ENCODE results near the gene ZNF638. TPM values are rescaled to one million over a fixed set of nuclear protein-coding genes. Genes with fewer than 3 reads are reported as not detected.

The ZNF638 gene
- total RNA-seq, 6 experiments from 2014 or later: 41.8 to 65.8 (median 61.5) TPM

GRCh38 chr2:71451705-71452104, 120.1 kb downstream of the ZNF638 start:
- Histone ChIP-seq H3K9me3 (no peaks in the 10 kb centered on the region), H3K4me3 (no peak overlapping the region), H3K4me1 (peaks cover 0 to 36% (median 12%) of the 10 kb centered on the region in 4 donors), H3K27ac (peak overlapping the region in 1 of 3 donors; percentile 38), H3K27me3 (no peaks in the 10 kb centered on the region), H3K36me3 (no peaks in the 10 kb centered on the region)
- no peak for TF ChIP-seq CTCF (IDR thresholded peaks at IDR 0.05)
- DNase-seq (no peak), ATAC-seq (no peak)
- intact Hi-C loops (cut with DNase I): no loop called here
- WGBS (ENCODE audit: insufficient coverage, low coverage, low lambda C conversion rate, missing lambda C conversion rate): 90% methylated on average over 4 of the region's 4 CpGs

- Histone ChIP-seq H3K9me3 (no peaks in the 10 kb centered on the region), H3K27ac (peak overlapping the region in 1 of 3 donors; percentile 60), H3K27me3 (no peaks in the 10 kb centered on the region), H3K36me3 (no peaks in the 10 kb centered on the region), H3K4me3 (no peak overlapping the region), H3K4me1 (peaks cover 0 to 44% (median 15%) of the 10 kb centered on the region in 4 donors)
- intact Hi-C loops (cut with DNase I): no loop called here
- ATAC-seq (peak; percentile 3 to 59 (median 8)), DNase-seq (peak in 2 of 3 donors; percentile 62 to 72)
- WGBS (ENCODE audit: insufficient coverage, low coverage, low lambda C conversion rate, missing lambda C conversion rate): 40% methylated on average over 2 of the region's 2 CpGs
- TF ChIP-seq CTCF (IDR thresholded peaks at IDR 0.05): peak in 2 of 4 donors; percentile 14 to 22
- TF ChIP-seq POLR2A (IDR thresholded peaks at IDR 0.05): no peak
These were observed 121.0 kb downstream of the ZNF638 start for GRCh38 chr2:71452565-71452964.

GRCh38 chr2:71453404-71454220, 122.0 kb downstream of the ZNF638 start, which contains the start of gene DYSF:
DYSF (plus strand) TSS chr2:71453561.
- peak within 1 kb of the TSS; percentile 62 to 77 (median 66) for H3K4me3 ChIP-seq
- peak; percentile 79 to 89 (median 89) for DNase-seq
- no peaks in the 10 kb centered on the region for H3K36me3 ChIP-seq
- peak; percentile 58 to 77 (median 69) for ATAC-seq
- TF ChIP-seq CTCF (IDR thresholded peaks at IDR 0.05): no peak
- TF ChIP-seq POLR2A (IDR thresholded peaks at IDR 0.05): peak; percentile 65
- H3K27me3 ChIP-seq: no peaks in the 10 kb centered on the region
- intact Hi-C loops (cut with DNase I): no loop called here
- no peaks in the 10 kb centered on the region for H3K9me3 ChIP-seq
- peak within 1 kb of the TSS; percentile 29 to 80 (median 60) for H3K27ac ChIP-seq
- peaks cover 0 to 55% (median 20%) of the 10 kb centered on the region in 4 donors for H3K4me1 ChIP-seq
- 6% methylated on average over 20 of the region's 66 CpGs for WGBS (ENCODE audit: insufficient coverage, low coverage, low lambda C conversion rate, missing lambda C conversion rate)

GRCh38 chr2:71454221-71455010, 122.8 kb downstream of the ZNF638 start:
- peak overlapping the region; percentile 62 to 77 (median 66) for H3K4me3 ChIP-seq

More at GRCh38 chr2:71454221-71455010, 122.8 kb downstream of the ZNF638 start:
- DNase-seq (peak; percentile 72 to 89 (median 88)), ATAC-seq (peak; percentile 44 to 69 (median 64))
- Histone ChIP-seq H3K27ac (peak overlapping the region; percentile 29 to 80 (median 60)), H3K9me3 (no peaks in the 10 kb centered on the region), H3K27me3 (no peaks in the 10 kb centered on the region), H3K36me3 (no peaks in the 10 kb centered on the region), H3K4me1 (peaks cover 0 to 63% (median 21%) of the 10 kb centered on the region in 4 donors)
- intact Hi-C loops (cut with DNase I): no loop called here
- WGBS (ENCODE audit: insufficient coverage, low coverage, low lambda C conversion rate, missing lambda C conversion rate): 35% methylated on average over 9 of the region's 17 CpGs
- TF ChIP-seq CTCF (IDR thresholded peaks at IDR 0.05) (no peak), POLR2A (IDR thresholded peaks at IDR 0.05) (peak; percentile 91)

All from right lobe of liver (tissue), 6 donors.